ENCODE data around the gene CASP10. TPM values are rescaled to one million over a fixed set of nuclear protein-coding genes. Genes with fewer than 3 reads are reported as not detected.

CASP10 gene
- total and polyA plus RNA-seq, 2 of the 13 experiments (the other 11 are each of a cell fraction or from before 2014, with no cell fraction given), result 22.2 to 23.8 TPM

DNA sequence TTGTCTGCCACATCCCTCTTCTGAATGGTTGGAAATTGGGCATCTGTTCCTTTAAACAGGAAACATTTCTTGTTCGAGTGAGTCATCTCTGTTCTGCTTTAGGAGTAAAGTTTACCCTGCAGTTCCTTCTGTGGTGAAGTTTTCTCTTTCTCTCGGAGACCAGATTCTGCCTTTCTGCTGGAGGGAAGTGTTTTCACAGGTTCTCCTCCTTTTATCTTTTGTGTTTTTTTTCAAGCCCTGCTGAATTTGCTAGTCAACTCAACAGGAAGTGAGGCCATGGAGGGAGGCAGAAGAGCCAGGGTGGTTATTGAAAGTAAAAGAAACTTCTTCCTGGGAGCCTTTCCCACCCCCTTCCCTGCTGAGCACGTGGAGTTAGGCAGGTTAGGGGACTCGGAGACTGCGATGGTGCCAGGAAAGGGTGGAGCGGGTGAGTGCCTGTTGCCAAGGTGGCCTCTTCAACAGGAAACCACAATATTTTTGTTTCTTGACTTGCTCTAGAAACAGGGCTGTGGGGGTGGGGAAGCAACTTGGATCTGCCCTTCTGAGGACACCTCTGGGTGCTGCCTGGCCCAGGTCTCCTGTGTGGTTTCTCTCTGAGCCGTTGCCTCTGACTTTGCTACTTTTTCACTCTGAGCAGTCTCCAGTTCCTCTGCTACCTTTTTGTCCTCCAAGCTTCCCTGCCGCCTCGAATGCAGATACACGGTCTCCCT is 75.2 kb downstream of the CASP10 start (continued):
- TF ChIP-seq ZNF646 (CRISPR knock-in tag; IDR thresholded peaks at IDR 0.05) (no peak), HDAC1 (CRISPR knock-in tag; IDR thresholded peaks at IDR 0.05) (peak; percentile 64), ZNF878 (CRISPR knock-in tag; IDR thresholded peaks at IDR 0.05) (peak; percentile 26; the same call in 1 of the 2 replicates), PHB2 (IDR thresholded peaks at IDR 0.05; ENCODE audit: partially characterized antibody) (no peak), TFAP4 (IDR thresholded peaks at IDR 0.05; ENCODE audit: borderline replicate concordance, low read depth) (no peak), ZSCAN22 (CRISPR knock-in tag; IDR thresholded peaks at IDR 0.05) (no peak), ZNF775 (CRISPR knock-in tag; IDR thresholded peaks at IDR 0.05; ENCODE audit: borderline replicate concordance) (no peak), CEBPB (IDR thresholded peaks at IDR 0.05; ENCODE audit: borderline replicate concordance, low read depth, low read length) (no peak), SIN3B (IDR thresholded peaks at IDR 0.05; ENCODE audit: low read length) (no peak), ETS1 (CRISPR knock-in tag; IDR thresholded peaks at IDR 0.05) (no peak), ARNTL (CRISPR knock-in tag; IDR thresholded peaks at IDR 0.05) (peak; percentile 58; the same call in 1 of the 2 replicates), ZSCAN25 (CRISPR knock-in tag; IDR thresholded peaks at IDR 0.05) (no peak), ZNF607 (CRISPR knock-in tag; IDR thresholded peaks at IDR 0.05; ENCODE audit: borderline replicate concordance) (peak; percentile 44; the same call in 1 of the 2 replicates), ZNF75D (CRISPR knock-in tag; IDR thresholded peaks at IDR 0.05; ENCODE audit: borderline replicate concordance) (no peak)
- TF ChIP-seq, protein P1, sequence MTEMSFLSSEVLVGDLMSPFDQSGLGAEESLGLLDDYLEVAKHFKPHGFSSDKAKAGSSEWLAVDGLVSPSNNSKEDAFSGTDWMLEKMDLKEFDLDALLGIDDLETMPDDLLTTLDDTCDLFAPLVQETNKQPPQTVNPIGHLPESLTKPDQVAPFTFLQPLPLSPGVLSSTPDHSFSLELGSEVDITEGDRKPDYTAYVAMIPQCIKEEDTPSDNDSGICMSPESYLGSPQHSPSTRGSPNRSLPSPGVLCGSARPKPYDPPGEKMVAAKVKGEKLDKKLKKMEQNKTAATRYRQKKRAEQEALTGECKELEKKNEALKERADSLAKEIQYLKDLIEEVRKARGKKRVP (CRISPR knock-in tag; IDR thresholded peaks at IDR 0.05), result no peak
- TF ChIP-seq, protein P2, sequence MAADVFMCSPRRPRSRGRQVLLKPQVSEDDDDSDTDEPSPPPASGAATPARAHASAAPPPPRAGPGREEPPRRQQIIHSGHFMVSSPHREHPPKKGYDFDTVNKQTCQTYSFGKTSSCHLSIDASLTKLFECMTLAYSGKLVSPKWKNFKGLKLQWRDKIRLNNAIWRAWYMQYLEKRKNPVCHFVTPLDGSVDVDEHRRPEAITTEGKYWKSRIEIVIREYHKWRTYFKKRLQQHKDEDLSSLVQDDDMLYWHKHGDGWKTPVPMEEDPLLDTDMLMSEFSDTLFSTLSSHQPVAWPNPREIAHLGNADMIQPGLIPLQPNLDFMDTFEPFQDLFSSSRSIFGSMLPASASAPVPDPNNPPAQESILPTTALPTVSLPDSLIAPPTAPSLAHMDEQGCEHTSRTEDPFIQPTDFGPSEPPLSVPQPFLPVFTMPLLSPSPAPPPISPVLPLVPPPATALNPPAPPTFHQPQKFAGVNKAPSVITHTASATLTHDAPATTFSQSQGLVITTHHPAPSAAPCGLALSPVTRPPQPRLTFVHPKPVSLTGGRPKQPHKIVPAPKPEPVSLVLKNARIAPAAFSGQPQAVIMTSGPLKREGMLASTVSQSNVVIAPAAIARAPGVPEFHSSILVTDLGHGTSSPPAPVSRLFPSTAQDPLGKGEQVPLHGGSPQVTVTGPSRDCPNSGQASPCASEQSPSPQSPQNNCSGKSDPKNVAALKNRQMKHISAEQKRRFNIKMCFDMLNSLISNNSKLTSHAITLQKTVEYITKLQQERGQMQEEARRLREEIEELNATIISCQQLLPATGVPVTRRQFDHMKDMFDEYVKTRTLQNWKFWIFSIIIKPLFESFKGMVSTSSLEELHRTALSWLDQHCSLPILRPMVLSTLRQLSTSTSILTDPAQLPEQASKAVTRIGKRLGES (CRISPR knock-in tag; IDR thresholded peaks at IDR 0.05; ENCODE audit: borderline replicate concordance), result no peak

Data from HepG2 (cell line).